Hematopoietic multipotent progenitor cell treated with erythropoietin and hydrocortisone succinate and interleukin-3 and kit ligand, for 8 days (in vitro differentiated cells): ENCODE measurements around the gene PCBP3.
"Not testable (repeated sequence)": the region's sequence is repeated elsewhere in the genome, so short reads cannot be mapped to it uniquely, and the experiment has no call there.

Experiments used
- DNase-seq: peaks from one replicate; pipeline ENCODE4 v3.0.0-alpha.2; 2015

Gene PCBP3

DNA sequence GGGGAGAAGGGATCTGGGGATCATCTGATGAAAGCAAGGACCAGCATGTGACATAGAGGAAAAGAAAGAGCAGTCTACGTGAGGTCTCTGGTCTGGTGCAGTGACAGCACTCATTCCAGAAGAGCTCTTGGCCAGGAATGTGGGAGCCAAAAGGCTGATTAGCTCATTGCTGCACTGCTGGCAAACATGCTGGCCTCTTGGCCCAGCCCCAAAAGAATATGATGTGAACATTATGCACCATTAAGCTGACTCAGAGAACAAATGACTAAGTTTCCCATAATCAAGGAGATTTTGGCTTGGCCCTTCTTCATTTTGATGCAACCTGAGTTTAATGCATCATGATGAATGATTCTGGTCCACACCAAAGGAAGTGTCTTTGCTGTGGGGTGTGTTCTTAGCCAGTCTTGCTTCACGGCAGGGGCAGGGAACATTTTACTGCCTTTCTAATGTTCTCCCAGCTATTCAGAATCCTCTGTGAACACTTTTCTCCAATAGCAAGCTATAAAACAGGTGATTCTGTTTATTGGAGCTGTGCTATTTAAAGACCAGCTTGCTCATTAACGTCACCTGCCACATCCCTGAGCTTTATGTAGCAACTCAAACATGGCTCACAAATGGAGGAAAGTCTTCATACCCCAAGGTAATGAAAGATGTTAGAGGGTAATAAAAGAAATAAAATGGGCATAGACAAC is 55.1 kb downstream of the PCBP3 start:
- no peak for DNase-seq

DNA sequence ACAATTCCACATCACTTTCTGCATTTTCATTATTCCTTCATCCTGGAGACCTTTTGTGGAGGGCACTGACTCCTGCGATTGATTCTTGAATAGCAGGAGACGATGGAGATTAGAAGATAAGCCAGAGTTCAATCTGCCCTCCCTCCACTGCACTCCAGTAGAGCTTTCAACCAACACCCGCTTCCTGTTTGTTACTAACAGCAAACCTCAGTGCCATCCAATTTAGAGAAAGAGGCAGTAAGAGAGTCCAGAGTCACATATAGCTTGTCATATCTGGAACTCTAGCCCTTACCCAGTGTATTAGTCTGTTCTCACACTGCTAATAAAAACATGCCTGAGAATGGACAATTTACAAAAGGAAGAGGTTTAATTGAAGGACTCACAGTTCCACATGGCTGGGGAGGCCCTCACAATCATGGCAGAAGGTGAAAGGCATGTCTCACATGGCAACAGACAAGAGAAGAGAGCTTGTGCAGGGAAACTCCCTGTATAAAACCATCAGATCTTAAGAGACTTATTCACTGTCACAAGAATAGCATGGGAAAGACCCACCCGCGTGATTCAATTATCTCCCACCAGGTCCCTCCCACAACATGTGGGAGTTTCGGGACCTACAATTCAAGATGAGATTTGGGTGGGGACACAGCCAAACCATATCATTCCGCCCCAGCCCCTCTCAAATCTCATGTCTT is 55.9 kb downstream of the PCBP3 start:
- no peak for DNase-seq

DNA sequence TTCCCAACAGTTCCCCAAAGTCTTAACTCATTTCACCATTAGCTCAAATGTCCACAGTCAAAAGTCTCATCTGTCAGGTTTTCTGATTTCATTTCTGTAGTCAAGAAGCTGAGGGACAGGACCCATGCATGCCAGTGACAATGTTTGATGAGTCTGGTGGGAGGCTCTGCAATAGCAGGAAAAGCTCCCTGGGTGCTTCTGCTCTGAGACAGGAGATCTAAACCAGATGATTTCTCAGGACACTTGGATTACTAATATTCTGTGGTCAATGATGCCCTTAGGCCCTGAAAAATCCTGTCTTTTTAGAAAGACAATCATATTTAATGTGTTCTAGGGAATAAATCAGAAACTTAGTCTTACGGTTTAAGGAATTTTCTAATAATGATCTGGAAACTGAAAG is 56.4 kb downstream of the PCBP3 start:
- DNase-seq, result no peak

- DNase-seq, result no peak
Measured at GRCh38 chr21:45700461-45700860, 56.9 kb downstream of the PCBP3 start.

DNA sequence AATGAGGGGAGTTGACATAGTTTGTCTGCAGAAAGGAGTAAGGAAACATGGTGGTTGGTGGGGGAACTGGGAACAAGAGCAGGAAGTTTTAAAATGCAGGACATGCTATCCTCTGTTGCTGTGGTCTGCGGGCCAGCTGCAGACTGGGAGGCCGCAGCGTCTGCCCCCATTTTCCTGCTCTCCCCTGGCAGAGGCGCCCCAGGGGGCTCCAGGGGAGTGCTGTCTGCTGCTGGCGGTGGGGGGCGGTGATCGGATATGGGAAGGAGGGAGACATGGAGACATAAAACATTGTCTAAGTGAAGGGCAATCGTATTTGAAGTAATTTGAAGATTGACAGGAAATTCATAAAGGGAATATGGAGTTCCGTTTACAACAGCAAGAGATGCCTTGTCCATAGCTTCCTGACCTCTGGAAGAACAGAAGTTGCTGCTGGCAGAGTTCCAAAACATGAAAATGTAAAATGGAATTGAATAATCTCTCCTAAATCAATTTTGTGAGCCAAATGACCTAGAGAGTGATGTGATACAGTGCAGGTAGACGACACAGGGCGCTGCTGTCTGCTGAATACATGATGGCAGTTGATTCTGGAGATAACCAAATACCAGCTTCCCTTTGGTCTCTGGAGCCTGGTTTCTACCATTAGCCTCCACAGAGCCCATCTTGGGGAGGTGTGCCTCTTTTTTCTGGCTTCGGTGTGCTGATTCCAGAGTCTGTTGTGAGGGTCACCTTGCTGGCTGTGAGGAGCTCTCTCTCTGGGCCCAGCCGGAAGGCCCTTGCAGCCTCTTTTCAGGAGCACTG is 61.0 kb downstream of the PCBP3 start:
- DNase-seq, result no peak

- no peak for DNase-seq
Measured at GRCh38 chr21:45706299-45706698, 62.8 kb downstream of the PCBP3 start.

DNA sequence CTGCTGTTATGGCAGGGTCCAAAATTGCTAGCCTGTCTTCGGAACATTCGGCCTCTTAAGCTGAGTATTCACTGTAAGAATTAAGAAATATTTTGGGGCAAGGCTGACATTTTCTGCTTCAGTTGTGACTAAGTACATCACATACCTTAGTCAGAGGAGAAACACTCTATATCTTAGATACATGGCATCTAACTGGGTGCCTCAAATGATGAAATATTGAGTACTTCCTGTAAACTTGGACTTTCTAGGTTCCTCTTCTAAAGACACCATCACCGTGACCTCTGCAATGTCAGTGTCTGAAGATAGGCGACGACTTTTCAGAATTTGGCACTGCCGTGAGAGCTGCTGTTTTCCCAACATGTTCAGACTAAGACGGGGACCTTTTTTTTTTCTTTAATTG is 65.6 kb downstream of the PCBP3 start:
- no peak for DNase-seq

DNA sequence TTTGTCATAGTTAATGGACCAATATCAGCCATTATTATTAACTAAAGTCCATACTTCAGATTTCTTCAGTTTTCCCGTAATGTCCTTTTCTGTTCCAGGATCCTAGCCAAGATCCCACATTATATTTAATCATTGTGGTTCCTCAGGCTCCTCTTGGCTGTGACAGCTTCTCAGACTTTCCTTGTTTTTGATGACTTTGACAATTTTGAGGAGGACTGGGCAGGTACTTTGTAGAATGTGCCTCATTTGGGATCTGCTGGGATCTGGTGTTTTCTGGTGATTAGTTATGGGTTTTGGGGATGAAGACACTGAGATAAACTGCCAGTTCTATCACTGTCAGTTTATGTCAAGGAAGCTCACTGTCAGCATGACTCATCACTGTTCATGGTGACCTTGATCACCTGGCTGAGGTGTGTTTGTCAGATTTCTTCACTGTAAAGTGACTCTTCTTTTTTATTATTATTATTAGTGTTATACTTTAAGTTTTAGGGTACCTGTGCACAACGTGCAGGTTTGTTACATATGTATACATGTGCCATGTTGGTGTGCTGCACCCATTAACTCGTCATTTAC is 66.3 kb downstream of the PCBP3 start:
- DNase-seq, result no peak

DNA sequence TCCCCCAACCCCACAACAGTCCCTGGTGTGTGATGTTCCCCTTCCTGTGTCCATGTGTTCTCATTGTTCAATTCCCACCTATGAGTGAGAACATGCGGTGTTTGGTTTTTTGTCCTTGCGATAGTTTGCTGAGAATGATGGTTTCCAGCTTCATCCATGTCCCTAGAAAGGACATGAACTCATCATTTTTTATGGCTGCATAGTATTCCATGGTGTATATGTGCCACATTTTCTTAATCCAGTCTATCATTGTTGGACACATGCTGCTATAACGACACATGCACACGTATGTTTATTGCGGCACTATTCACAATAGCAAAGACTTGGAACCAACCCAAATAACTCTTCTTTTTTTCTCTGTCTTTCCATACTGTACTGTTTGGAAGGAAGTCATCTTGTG is 66.8 kb downstream of the PCBP3 start:
- not testable (repeated sequence) for DNase-seq

DNA sequence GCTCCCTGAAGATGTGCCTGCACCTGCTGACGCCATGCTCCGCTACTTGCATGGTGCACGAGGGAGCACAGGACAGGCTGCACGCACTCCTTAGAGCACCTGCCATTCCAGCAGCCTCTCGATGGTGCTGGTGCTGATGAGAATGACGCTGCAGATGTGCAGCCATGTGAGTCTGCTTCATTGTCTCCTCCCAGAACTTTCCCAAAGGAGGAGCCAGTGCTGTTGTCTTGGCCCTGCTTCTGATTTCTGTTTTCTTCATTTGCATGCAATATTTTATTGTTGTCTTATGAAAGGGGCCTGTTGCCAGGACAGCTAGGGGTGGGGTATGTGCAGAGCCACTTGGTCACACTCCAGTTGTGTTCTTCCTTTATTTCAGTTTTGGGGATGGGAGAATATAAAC is 70.1 kb downstream of the PCBP3 start:
- DNase-seq, result no peak

- DNase-seq, result no peak
Measured at GRCh38 chr21:45715441-45715840, 71.9 kb downstream of the PCBP3 start.

DNA sequence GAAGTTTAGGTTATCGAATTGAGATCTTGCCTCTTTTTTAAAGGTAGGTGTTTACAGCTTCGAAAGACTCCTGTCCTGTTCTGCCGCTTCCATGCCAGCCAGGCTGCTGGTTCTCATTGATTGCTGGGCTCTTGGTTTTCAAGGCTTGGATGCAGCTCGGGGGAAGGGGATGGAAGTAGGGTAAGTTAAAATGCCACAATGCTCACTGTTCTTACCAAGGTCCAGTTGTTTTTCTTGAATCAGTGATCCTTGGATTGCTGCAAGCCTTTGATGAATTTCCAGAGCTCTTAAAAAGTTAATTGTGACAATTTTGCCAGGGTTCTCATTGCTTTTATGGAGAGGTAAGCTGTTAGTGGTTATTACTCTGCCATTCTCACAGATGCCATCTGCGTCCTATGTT is 74.9 kb downstream of the PCBP3 start:
- DNase-seq, result no peak

GRCh38 chr21:45719177-45719802 is 75.8 kb downstream of the PCBP3 start:
- no peak for DNase-seq

GRCh38 chr21:45720204-45720603 is 76.7 kb downstream of the PCBP3 start:
- not testable (repeated sequence) for DNase-seq

DNA sequence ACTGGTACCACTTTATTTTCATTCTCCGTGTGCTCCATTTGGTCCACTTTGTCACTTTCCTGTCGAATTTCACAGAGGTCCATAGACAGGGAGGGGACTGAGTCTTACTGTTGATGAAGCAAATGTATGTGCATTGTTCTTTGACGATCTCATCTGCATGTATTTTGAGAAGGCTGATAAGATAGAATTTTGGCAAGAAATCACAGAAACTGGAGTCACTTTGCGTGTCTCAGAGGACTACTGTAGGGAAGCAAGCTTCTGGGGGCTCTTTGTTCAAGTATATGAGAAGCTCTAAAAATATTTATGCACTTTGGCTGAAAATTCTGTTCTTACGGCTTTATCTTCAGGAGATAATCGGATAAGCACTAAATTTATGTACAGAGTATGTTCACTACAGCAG is 78.1 kb downstream of the PCBP3 start:
- no peak for DNase-seq

DNA sequence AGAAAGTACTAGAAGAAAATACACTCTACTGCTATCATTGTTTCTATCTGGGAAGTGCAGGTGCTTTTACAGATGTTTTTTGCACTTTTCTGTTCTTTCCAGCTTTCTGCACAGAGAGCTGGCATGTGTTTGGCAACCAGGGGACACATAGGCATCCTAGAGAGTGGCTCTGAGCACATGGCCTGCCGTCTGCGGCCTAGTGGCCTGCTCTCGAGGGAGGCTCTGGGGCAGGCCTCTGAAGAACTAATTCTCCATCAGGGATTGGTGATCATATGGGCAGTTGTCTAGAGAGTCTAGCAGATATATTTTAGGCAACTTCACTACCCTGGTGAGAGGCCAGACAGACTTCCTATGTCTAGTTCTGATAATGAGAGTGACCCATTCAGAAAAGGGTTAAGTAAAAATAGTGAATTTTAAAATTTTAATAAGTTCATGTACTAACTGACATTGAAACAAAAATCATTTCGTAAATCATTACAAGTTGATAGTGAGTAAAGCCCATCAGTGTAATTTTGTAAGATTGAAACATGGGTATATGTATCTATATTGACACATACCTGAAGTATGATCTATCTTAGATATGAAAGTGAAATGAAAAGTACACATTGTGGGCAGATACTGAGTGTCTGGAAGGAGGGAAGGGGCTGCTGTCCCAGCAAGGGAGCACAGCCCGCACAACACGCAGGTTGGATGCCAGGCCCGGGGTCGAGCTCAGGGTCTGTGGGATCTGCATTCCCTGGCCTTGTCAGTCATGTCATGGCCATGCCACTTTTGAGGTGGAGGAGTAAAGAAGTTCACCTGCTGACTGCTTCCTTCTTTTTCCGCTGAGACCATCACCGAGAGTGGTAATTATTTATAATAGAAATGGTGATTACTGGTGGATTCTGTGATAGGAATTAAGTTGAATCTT is 79.8 kb downstream of the PCBP3 start:
- DNase-seq, result no peak

GRCh38 chr21:45724345-45724961 is 80.9 kb downstream of the PCBP3 start:
- no peak for DNase-seq

DNA sequence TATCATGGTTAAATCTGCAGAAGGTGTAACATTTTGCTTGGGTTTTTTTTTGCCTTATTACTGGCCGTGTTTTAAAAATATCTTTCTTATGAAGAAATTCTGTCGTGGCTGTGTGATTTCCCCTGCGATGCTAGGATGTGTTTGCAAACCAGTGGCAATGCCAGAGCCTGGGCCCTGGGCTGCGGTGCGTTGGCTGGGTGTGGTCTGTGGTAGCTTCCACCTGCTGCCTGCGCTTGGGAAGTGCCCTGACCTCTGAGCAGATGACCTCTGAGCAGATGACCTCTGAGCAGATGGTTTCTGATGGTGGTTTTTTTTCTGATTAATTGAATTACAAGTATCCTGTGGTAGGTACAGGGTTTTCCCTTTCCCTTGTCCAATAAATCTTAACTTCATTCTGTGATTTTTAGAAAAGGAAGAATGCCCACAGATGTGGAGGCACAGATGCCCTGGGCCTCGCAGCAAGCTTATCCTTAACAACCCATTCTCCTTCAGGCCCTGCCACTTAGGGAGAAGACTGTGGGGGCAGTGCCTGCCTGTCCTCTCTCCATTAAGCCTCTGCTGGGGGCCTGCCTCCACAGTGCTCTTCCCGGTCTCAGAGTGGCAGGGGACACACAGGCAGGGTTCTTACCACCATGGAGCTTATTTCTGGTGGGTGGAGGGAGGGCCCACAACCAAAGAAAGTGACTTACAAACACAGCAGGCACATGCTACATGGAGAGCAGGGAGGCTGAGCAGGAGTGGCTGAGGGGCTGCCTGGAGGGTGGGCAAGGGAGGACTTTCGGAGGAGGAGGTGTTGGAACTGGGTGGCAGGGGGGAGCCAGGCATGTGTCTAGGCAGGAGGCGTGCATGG is 81.7 kb downstream of the PCBP3 start:
- DNase-seq, result no peak

- no peak for DNase-seq
Measured at GRCh38 chr21:45725844-45726200, 82.3 kb downstream of the PCBP3 start.

DNA sequence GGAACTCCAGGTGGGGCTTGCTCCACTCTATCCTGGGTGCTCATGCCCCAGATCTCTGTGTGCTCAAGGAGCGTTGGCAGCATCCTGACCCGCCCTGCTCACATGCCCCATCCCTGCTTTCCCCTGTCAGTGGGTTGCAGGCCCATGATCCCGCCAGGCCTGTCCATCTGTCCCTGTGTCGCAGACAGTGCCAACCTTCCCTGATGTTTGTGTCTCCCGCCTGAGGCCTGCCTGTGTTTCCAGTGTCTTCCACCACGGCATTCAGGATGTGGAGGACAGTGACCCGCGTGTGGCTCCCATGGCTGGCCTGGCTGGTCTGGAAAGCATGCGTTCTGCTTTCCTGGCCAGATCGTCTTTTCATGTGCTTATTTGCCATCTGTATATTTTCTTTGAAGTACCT is 82.9 kb downstream of the PCBP3 start:
- no peak for DNase-seq

DNA sequence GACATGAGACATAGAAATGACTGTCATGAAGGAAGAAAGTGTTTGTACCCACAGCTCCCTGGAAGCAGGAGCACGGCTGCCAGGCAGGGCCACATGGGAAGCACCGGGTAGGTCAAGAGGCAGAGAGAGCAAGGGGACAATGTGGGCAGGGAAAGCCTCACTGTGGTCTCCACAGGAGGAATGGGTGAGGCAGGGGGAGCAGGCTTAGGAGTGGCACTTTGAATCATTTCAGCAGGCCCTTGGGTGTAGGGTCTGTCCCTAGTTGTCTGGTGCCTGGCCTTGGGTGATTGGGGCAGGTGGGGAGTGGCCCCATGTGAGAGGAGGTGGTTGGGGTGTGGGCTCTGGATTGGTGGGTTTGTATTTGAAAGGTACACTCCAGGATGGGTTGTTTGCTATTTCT is 83.9 kb downstream of the PCBP3 start:
- DNase-seq, result no peak
